OCI-LY7 (cell line): ENCODE data around the gene ESRRG.

Experiments used
- CTCF ChIP-seq: fragments of 200-600 bp; sonication (generic); conservative IDR thresholded peaks from 2 replicates; pipeline ENCODE4 v1.5.1; 2014; ENCODE audit warnings: mild to moderate bottlenecking, antibody characterized with exemption, low read length, moderate library complexity, mixed read lengths
- EZH2phosphoT487 ChIP-seq: fragments of 200-600 bp; sonication (generic); IDR thresholded peaks from 2 replicates; pipeline ENCODE4 v1.6.1; 2018; ENCODE audit warnings: low read depth, borderline replicate concordance, mild to moderate bottlenecking, mixed run types, antibody characterized with exemption, low read length, moderate library complexity, mixed read lengths

GRCh38 chr1:216531263-216532239, 191.7 kb downstream of the ESRRG start:
- TF ChIP-seq CTCF (no peak), EZH2phosphoT487 (no peak)
